Astrocyte (in vitro differentiated cells and primary cell): ENCODE data around the gene COL23A1. TPM values are rescaled to one million over a fixed set of nuclear protein-coding genes. Genes with fewer than 3 reads are reported as not detected.

Source experiments
- DNase-seq: peaks from one replicate; pipeline ENCODE4 v3.0.0-alpha.2; 2010; ENCODE audit warnings: low read depth
- FAIRE-seq: peaks from 2 replicates; lab custom pipeline; 2011; peaks lifted over from hg19 to GRCh38; lab: Jason Lieb, UNC
- H2AFZ ChIP-seq: 2 replicates; pipeline ENCODE4 v1.6.0; 2012; ENCODE audit warnings: low read depth, low read length, inconsistent platforms
- H3K27ac ChIP-seq: 2 replicates; pipeline ENCODE4 v1.5.1; 2011; ENCODE audit warnings: low read depth, low read length, inconsistent platforms
- H3K27me3 ChIP-seq: 2 replicates; pipeline ENCODE4 v1.6.0; 2011; ENCODE audit warnings: low read length, inconsistent platforms; ENCODE audit not compliant: insufficient read depth
- H3K36me3 ChIP-seq: 2 replicates; pipeline ENCODE4 v1.5.1; 2011; ENCODE audit warnings: low read length, inconsistent platforms; ENCODE audit not compliant: insufficient read depth
- H3K4me1 ChIP-seq: 2 replicates; pipeline ENCODE4 v1.5.1; 2011; ENCODE audit warnings: low read length, inconsistent platforms; ENCODE audit not compliant: insufficient read depth
- H3K4me2 ChIP-seq: 2 replicates; pipeline ENCODE4 v1.6.0; 2012; ENCODE audit warnings: low read length, inconsistent platforms
- H3K4me3 ChIP-seq: 2 replicates; pipeline ENCODE4 v1.5.1; 2011; ENCODE audit warnings: low read depth, mild to moderate bottlenecking, low read length, inconsistent platforms; ENCODE audit not compliant: insufficient read depth
- H3K79me2 ChIP-seq: 2 replicates; pipeline ENCODE4 v1.6.0; 2012; ENCODE audit warnings: mild to moderate bottlenecking, low read length, inconsistent platforms; ENCODE audit not compliant: insufficient read depth
- H3K9ac ChIP-seq: 2 replicates; pipeline ENCODE4 v1.6.0; 2012; ENCODE audit warnings: mild to moderate bottlenecking, low read length, inconsistent platforms
- H3K9me3 ChIP-seq: 2 replicates; pipeline ENCODE4 v1.5.1; 2012; ENCODE audit warnings: low read depth, mild to moderate bottlenecking, low read length, inconsistent platforms; ENCODE audit not compliant: insufficient read depth
- H4K20me1 ChIP-seq: 2 replicates; pipeline ENCODE4 v1.6.0; 2012; ENCODE audit warnings: low read length, inconsistent platforms; ENCODE audit not compliant: insufficient read depth
- H3K27ac Mint-ChIP-seq: one replicate; pipeline ENCODE4 v1.8.0; 2021; ENCODE audit warnings: mild to moderate bottlenecking, mixed read lengths; ENCODE audit not compliant: unreplicated experiment
- H3K27me3 Mint-ChIP-seq: one replicate; pipeline ENCODE4 v1.8.0; 2021; ENCODE audit warnings: low read depth, mixed read lengths; ENCODE audit not compliant: unreplicated experiment
- H3K36me3 Mint-ChIP-seq: one replicate; pipeline ENCODE4 v1.8.0; 2021; ENCODE audit warnings: low read depth, mixed read lengths; ENCODE audit not compliant: unreplicated experiment
- H3K4me1 Mint-ChIP-seq: one replicate; pipeline ENCODE4 v1.8.0; 2021; ENCODE audit warnings: low read depth, mixed read lengths; ENCODE audit not compliant: unreplicated experiment
- H3K4me3 Mint-ChIP-seq: one replicate; pipeline ENCODE4 v1.8.0; 2021; ENCODE audit warnings: mild to moderate bottlenecking, moderate library complexity, mixed read lengths; ENCODE audit not compliant: unreplicated experiment
- H3K9me3 Mint-ChIP-seq: one replicate; pipeline ENCODE4 v1.8.0; 2021; ENCODE audit warnings: mild to moderate bottlenecking, mixed read lengths; ENCODE audit not compliant: unreplicated experiment
- EZH2 ChIP-seq: IDR thresholded peaks from 2 replicates; pipeline ENCODE4 v1.6.1; 2012; ENCODE audit warnings: mild to moderate bottlenecking, low read length, inconsistent platforms; ENCODE audit not compliant: insufficient read depth
- total RNA-seq: library from RNA; stranded (reverse); gene quantifications from 2 replicates; pipeline ENCODE4 v1.2.1, GENCODE V29; 2021
- TF ChIP-seq, protein P1 (sequence below): IDR thresholded peaks from 2 replicates; pipeline ENCODE4 v1.5.1; 2011; ENCODE audit warnings: low read depth, mild to moderate bottlenecking, inconsistent platforms, low read length, moderate library complexity; ENCODE audit not compliant: insufficient read depth

The COL23A1 gene
- total RNA-seq, 1 donor from 2014 or later = 0.16 TPM

DNA sequence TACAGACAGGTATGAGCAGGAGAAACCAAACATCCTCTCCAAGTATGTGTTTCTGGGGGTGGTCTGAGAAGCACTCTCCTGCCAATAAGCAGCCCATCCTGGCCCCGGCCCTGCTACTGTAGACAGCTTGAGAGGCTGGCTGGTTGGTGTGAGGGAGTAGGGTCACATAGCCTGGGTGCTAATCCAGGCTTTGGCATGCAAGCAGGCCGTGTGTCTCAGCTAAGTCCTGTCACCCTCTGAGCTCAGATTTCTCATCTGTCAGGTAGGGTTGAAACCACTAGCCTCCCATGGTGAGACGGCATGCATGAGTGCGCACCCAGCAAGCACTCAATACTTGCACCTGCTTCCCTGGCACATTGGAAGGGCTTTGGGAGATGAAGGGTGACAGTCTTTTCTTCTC, 307.8 kb downstream of the COL23A1 start:
- H3K27me3 Mint-ChIP-seq = peaks cover 61% of the 10 kb centered on the region
- H3K36me3 Mint-ChIP-seq = peaks cover 2% of the 10 kb centered on the region
- Histone ChIP-seq H3K27ac (no peak overlapping the region), H2AFZ (no peak overlapping the region), H3K36me3 (no peaks in the 10 kb centered on the region), H3K4me3 (no peak overlapping the region), H3K27me3 (no peaks in the 10 kb centered on the region), H3K4me1 (no peaks in the 10 kb centered on the region), H3K79me2 (no peaks in the 10 kb centered on the region), H3K9me3 (peaks cover 4% of the 10 kb centered on the region), H3K9ac (no peak overlapping the region), H3K4me2 (no peak overlapping the region), H4K20me1 (no peaks in the 10 kb centered on the region)
- FAIRE-seq (no peak), DNase-seq (no peak)
- no peaks in the 10 kb centered on the region for H3K4me1 Mint-ChIP-seq
- TF ChIP-seq EZH2 = no peak
- TF ChIP-seq, protein P1, sequence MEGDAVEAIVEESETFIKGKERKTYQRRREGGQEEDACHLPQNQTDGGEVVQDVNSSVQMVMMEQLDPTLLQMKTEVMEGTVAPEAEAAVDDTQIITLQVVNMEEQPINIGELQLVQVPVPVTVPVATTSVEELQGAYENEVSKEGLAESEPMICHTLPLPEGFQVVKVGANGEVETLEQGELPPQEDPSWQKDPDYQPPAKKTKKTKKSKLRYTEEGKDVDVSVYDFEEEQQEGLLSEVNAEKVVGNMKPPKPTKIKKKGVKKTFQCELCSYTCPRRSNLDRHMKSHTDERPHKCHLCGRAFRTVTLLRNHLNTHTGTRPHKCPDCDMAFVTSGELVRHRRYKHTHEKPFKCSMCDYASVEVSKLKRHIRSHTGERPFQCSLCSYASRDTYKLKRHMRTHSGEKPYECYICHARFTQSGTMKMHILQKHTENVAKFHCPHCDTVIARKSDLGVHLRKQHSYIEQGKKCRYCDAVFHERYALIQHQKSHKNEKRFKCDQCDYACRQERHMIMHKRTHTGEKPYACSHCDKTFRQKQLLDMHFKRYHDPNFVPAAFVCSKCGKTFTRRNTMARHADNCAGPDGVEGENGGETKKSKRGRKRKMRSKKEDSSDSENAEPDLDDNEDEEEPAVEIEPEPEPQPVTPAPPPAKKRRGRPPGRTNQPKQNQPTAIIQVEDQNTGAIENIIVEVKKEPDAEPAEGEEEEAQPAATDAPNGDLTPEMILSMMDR = no peak
- no peak overlapping the region for H3K4me3 Mint-ChIP-seq
- no peak overlapping the region for H3K27ac Mint-ChIP-seq
- H3K9me3 Mint-ChIP-seq = no peaks in the 10 kb centered on the region

DNA sequence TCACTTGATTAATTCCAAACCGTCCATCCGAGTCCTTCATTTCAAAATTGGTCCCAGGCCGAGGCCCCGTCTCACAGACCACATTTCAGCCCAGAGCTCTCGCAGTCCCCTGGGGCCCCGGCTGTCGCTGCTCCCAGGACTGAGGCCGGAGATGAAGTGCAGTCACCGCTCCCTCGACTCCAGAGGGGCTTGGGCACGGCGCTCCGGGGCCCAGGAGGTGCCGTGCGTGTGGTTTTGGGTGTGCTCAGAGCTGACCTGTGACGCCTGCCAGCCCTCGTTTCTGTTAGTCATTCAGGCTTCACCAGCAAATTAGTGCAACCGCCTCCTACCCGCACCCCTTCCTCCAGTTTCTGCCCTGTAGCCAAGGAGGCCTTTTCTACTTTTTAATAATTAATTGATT, 308.9 kb downstream of the COL23A1 start:
- DNase-seq (no peak), FAIRE-seq (no peak)
- Histone ChIP-seq H3K4me2 (no peak overlapping the region), H3K9me3 (peaks cover 4% of the 10 kb centered on the region), H3K9ac (no peak overlapping the region), H4K20me1 (no peaks in the 10 kb centered on the region), H3K27ac (no peak overlapping the region), H3K4me1 (no peaks in the 10 kb centered on the region), H3K4me3 (no peak overlapping the region), H3K27me3 (no peaks in the 10 kb centered on the region), H2AFZ (no peak overlapping the region), H3K79me2 (no peaks in the 10 kb centered on the region), H3K36me3 (no peaks in the 10 kb centered on the region)
- Mint-ChIP-seq H3K4me3 (no peak overlapping the region), H3K4me1 (no peaks in the 10 kb centered on the region), H3K27me3 (peaks cover 54% of the 10 kb centered on the region), H3K36me3 (peaks cover 2% of the 10 kb centered on the region), H3K27ac (no peak overlapping the region), H3K9me3 (no peaks in the 10 kb centered on the region)
- TF ChIP-seq EZH2 = no peak
- TF ChIP-seq, protein P1 = no peak

DNA sequence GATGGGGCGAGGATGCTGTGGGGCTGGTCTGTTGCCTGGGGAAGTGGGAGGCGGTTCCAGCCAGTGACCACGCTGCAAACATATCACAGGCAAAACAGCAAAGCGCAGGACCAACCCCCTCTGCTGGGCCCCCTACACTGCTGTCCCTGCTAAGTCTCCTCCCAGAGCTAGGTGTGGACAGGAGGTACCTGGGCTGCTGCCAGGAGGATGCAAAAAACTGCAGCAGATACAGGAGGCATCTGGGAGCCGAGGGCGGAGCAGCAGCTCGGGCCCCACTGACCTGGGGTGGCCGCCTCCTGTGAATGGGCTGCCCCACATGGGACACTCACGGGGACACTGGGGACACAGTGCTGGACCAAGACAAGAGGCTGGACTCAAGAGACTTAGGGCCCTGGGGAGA, 309.6 kb downstream of the COL23A1 start:
- H3K27me3 ChIP-seq = no peaks in the 10 kb centered on the region
- DNase-seq (no peak), FAIRE-seq (no peak)
- no peak overlapping the region for H3K4me3 ChIP-seq
- no peaks in the 10 kb centered on the region for H3K4me1 ChIP-seq
- no peak overlapping the region for H3K27ac ChIP-seq
- H3K36me3 ChIP-seq = no peaks in the 10 kb centered on the region
- no peak for TF ChIP-seq EZH2
- TF ChIP-seq, protein P1 = no peak
- Mint-ChIP-seq H3K4me3 (no peak overlapping the region), H3K9me3 (peaks cover 3% of the 10 kb centered on the region), H3K36me3 (peaks cover 6% of the 10 kb centered on the region), H3K4me1 (no peaks in the 10 kb centered on the region), H3K27ac (no peak overlapping the region), H3K27me3 (peaks cover 58% of the 10 kb centered on the region)
- H3K9ac ChIP-seq = no peak overlapping the region
- no peaks in the 10 kb centered on the region for H4K20me1 ChIP-seq
- no peak overlapping the region for H2AFZ ChIP-seq
- H3K9me3 ChIP-seq = peaks cover 6% of the 10 kb centered on the region
- no peaks in the 10 kb centered on the region for H3K79me2 ChIP-seq
- no peak overlapping the region for H3K4me2 ChIP-seq
